Measurements from ENCODE around the gene CD74. TPM values are rescaled to one million over a fixed set of nuclear protein-coding genes. Genes with fewer than 3 reads are reported as not detected.

The CD74 gene
- total and polyA plus RNA-seq, 2 of the 8 experiments (the other 6 are each of a cell fraction or from before 2014, with no cell fraction given): 45.9 to 61.0 TPM

DNA sequence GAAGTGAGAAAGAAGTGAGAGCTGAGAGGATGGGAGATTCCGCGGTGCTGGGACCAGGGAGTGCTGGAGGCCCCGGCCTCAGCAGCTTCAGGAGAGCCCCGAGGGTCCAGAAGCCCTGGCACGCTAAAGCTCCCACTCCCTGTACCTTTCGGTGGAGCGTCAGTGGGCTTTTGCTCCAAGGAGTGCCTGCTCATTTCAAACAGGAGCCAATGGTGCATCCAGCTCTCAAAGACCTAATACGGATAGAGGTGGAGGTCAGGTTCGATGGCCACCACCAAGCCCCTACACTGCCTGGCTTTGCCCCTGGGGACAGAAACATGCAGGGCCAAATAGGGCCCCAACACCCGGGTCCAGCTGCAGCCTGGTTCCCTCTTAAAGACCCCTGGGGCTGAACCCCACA, 8.2 kb downstream of the CD74 start (continued):
- TF ChIP-seq CTCF (IDR thresholded peaks at IDR 0.05; ENCODE audit: control extremely low read depth in 1 of 3, insufficient read depth in 1 of 3, low read depth in 1 of 3, low read length in 3 of 3) (no peak), YY1 (IDR thresholded peaks at IDR 0.05; ENCODE audit: low read depth, low read length) (no peak), RFX5 (IDR thresholded peaks at IDR 0.05; ENCODE audit: borderline replicate concordance, low read depth, low read length) (no peak), TAF7 (optimal IDR thresholded peaks at IDR 0.05; ENCODE audit: borderline replicate concordance, low read depth, low read length) (no peak)
